Measurements from ENCODE around the gene STBD1. TPM values are rescaled to one million over a fixed set of nuclear protein-coding genes. Genes with fewer than 3 reads are reported as not detected.

The STBD1 gene
- total and polyA plus RNA-seq, 2 experiments from 2014 or later: 2.0 to 2.6 TPM

- no peak for TF ChIP-seq ZNF114 (CRISPR knock-in tag; IDR thresholded peaks at IDR 0.05)
- no peak for TF ChIP-seq ZNF462 (CRISPR knock-in tag; IDR thresholded peaks at IDR 0.05)
- TF ChIP-seq ZNF331 (CRISPR knock-in tag; IDR thresholded peaks at IDR 0.05; ENCODE audit: low read depth): no peak
These were observed 36.0 kb upstream of the STBD1 start (continued) for GRCh38 chr4:76270244-76271175.

GRCh38 chr4:76271248-76271647 is 35.3 kb upstream of the STBD1 start:
- Histone ChIP-seq H4K20me1 (replicated peaks; ENCODE audit: insufficient read depth) (no peaks in the 10 kb centered on the region), H3K4me3 (no peak overlapping the region), H3K27ac (ENCODE audit: low read depth) (no peak overlapping the region), H3K27me3 (ENCODE audit: insufficient read depth) (no peaks in the 10 kb centered on the region), H3K36me3 (ENCODE audit: insufficient read depth) (no peaks in the 10 kb centered on the region), H2AFZ (no peak overlapping the region), H3K4me1 (ENCODE audit: insufficient read depth) (no peaks in the 10 kb centered on the region), H3F3A (replicated peaks; ENCODE audit: low read depth) (no peaks in the 10 kb centered on the region), H3K79me2 (replicated peaks; ENCODE audit: insufficient read depth) (no peaks in the 10 kb centered on the region), H3K9me2 (ENCODE audit: insufficient read depth) (peaks cover 7% of the 10 kb centered on the region; the same call in 1 of the 2 replicates), H3K4me2 (no peak overlapping the region)
- DNase-seq (ENCODE audit: low spot score): no peak
- H3K4me1 Mint-ChIP-seq: no peaks in the 10 kb centered on the region
- no peaks in the 10 kb centered on the region for H3K9me3 Mint-ChIP-seq
- peaks cover 4% of the 10 kb centered on the region for H3K27me3 Mint-ChIP-seq (ENCODE audit: insufficient read depth, low read depth, poor library complexity)
- no peak overlapping the region for H3K27ac Mint-ChIP-seq
- H3K36me3 Mint-ChIP-seq (ENCODE audit: low read depth): no peaks in the 10 kb centered on the region
- no peak overlapping the region for H3K4me3 Mint-ChIP-seq
- no peak for ATAC-seq
- TF ChIP-seq ETS1 (IDR thresholded peaks at IDR 0.05) (no peak), ZNF331 (CRISPR knock-in tag; IDR thresholded peaks at IDR 0.05; ENCODE audit: low read depth) (no peak), STAT1 (IDR thresholded peaks at IDR 0.05; ENCODE audit: unreplicated experiment) (no peak), CREB1 (CRISPR knock-in tag; IDR thresholded peaks at IDR 0.05; ENCODE audit: low read depth) (no peak), POLR2AphosphoS5 (IDR thresholded peaks at IDR 0.05; ENCODE audit: low read depth) (no peak), CTCF (conservative IDR thresholded peaks at IDR 0.05; ENCODE audit: low read depth in 2 of 2) (no peak), NANOG (IDR thresholded peaks at IDR 0.05; ENCODE audit: borderline replicate concordance) (no peak), ZNF114 (CRISPR knock-in tag; IDR thresholded peaks at IDR 0.05) (no peak), EZH2phosphoT487 (IDR thresholded peaks at IDR 0.05; ENCODE audit: unreplicated experiment) (no peak), REST (IDR thresholded peaks at IDR 0.05; ENCODE audit: unreplicated experiment) (no peak)

Measured in GM23338 (cell line).